NCI-H1694 (cell line): Measurements from ENCODE around the gene SLX1A.
"Not testable (repeated sequence)": the region's sequence is repeated elsewhere in the genome, so short reads cannot be mapped to it uniquely, and the experiment has no call there.

Source experiments
- DNase-seq: peaks from one replicate; lab custom pipeline; 2025; lab: John Stamatoyannopoulos, UW

SLX1A gene

DNA sequence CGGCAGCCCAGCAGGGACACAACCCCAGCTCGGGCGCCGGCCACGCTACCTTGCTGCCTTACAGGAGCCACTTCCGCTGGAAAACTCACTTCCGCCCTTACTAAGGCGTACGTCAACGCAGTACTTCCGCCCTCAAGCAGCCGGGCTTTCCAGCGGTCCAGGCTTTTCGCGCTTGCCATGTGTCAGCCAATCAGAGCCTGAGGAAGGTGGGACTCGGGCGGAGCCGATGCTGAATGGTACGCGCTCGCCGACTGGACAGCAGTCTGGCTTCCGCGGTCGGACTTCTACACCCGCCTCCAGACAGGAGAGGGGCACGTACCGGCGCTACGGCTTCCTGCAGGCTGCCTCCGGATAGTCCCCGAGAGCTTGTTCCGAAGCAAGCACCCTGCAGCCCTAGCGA is at the start of gene SLX1A, which contains the start of gene BOLA2B:
SLX1A (plus strand) TSS at position 261 of the 400 bp plus-strand sequence. CDS start 210 bp downstream, outside the sequence.
BOLA2B (minus strand) TSS at position 52 of the 400 bp plus-strand sequence. CDS start 71 bp downstream, outside the sequence.
- not testable (repeated sequence) for DNase-seq

DNA sequence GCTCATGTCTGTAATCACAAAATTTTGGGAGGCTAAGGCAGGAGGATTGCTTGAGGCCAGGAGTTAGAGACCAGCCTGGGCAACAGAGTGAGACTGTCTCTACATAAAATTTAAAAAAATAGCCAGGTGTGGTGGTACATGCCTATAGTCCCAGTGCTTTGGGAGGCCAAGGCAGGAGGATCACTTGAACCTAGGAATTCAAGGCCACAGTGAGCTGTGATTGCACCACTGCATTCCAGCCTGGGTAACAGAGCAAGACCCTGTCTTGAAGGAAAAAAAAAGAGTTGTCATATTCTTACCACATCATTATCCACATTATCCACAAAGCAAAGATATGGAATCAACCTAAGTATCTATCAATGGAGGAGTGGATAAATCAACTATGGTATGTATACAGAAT is 49.7 kb upstream of the SLX1A start:
- no peak for DNase-seq

DNA sequence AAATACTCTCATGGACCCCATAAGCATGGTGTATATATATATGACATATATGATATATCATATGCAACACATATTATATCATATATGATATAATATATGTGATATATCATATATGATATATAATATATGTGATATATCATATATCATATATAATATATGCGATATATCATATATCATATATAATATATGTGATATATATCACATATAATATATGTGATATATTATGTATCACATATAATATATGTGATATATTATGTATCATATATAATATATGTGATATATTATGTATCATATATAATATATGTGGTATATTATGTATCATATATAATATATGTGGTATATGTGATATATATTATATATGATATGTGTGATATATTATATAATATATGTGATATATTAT is 48.8 kb upstream of the SLX1A start:
- DNase-seq = no peak

DNA sequence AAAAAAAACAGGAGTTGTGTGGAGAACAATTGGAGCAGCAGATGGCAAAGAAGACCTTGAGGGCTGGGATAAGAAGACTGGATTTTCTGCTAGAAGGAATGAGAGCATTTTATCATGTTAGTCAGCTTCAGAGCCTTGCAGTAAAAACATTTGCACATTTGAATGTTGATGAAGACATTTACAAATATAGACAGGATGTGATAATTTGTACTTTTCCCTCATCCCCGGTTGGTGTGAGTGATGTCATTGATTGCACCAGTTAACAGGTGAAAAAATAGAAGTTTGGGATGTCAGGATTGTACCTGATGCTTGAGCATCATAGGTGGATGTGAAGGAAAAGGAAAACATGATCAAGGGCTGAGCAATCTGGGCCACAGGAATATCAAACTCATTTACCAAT is 48.0 kb upstream of the SLX1A start:
- no peak for DNase-seq

DNA sequence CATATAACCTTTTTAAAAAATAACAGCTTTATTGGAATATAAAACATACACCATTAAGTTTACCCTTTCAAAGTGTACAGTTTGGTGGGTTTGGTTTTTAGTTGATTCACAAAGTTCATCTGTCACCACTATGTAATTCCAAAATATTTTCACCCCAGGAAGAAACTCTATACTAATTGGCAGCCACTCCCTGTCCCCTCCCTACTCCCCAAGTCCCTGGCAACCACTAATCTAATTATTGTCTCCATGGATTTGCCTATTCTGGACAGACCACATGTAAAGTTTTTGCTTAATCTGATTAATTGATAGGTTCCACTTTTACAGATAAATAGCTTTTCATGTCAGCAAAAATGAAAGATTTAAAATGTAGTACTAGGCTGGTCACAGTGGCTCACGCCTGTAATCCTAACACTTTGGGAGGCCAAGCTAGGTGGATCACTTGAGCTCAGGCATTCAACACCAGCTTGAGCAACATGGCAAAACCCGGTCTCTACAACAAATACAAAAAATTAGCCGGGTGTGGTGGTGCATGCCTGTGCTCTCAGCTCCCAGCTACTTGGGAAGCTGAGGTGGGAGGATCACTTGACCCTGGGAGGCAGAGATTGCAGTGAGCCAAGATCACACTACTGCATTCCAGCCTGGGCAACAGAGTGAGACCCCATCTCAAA is 45.7 kb upstream of the SLX1A start:
- no peak for DNase-seq

DNA sequence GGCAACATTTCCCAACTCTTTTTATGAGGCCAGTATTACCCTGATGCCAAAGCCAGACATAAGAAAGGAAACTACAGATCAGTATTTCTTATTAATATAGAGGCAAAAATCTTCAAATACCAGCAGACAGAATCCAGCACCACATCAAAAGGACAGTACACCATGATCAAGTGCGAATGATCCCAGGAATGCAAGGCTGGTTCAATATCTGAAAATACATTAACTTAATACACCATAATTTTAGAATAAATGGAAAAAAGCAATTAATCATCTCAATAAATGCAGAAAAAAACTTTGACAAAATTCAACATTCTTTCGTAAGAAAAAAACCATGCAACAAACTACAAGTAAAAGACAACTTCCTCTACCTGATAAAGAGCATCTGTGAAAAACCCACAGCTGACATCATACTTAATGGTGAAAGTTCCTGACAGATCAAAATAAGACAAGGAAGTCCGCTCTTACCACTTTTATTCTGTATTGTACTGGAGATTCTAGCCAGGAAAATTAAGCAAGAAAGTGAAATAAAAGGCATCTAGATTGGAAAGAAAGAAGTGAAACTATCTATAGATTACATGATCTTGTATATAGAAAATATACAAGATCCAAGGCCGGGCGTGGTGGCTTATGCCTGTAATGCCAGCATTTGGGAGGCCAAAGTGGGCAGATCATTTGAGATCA is 44.3 kb upstream of the SLX1A start:
- no peak for DNase-seq

DNA sequence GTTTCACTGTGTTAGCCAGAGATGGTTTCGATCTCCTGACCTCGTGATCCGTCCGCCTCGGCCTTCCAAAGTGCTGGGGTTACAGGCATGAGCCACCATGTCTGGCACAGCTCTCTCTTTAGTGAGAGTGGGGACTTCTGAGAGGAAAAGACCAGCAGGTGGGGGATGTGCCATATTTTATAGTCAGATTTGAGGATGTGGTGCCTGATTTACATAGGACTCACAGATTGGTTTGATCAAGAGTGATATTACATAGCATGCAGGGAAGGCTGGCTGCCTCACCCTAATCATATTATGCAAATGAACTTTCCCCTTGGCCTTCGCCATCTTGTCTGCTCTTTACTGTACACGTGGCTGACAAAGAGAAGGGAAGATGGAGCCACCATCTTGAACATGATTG is 42.6 kb upstream of the SLX1A start:
- no peak for DNase-seq

DNA sequence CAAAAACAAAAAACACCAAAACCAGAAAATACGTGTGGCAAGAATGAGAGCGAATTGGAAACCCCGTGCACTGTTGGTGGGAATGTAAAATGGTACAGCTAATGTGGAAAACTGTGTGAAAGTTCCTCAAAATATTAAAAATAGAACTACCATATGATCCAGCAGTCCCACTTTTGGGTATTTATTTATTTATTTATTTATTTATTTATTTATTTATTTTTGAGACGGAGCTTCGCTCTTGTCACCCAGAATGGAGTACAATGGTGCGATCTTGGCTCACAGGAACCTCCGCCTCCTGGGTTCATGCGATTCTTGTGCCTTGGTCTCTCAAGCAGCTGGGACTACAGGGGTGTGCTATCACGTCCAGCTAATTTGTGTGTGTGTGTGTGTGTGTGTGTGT is 41.2 kb upstream of the SLX1A start:
- DNase-seq = no peak

DNA sequence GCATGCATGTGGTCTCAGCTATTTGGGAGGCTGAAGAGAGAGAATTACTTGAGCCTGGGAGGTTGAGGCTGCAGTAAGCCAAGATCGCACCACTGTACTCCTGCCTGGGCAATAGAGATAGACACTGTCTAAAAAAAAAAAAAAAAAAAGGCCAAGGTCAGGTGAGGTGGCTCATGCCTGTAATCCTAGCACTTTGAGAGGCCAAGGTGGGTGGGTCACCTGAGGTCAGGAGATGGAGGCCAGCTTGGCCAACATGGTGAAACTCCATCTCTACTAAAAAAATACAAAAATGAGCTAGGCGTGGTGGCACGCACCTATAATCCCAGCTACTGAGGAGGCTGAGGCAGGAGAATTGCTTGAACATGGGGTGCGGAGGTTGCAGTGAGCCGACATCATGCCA is 38.5 kb upstream of the SLX1A start:
- no peak for DNase-seq

DNA sequence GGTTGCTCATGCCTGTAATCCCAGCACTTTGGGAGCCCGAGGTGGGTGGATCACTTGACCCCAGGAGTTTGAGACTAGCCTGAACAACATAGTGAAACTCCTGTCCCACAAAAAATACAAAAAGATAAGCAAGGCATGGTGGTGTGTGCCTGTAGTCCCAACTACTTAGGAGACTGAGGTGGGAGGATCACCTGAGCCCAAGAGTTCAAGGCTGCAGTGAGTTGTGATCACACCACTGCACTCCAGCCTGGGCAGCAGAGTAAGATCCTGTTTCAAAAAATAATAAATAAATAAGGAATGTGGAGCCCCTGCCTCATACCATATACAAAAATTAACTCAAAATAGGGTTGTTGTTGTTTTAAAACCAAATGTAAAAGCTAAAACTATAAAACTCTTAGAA is 36.5 kb upstream of the SLX1A start:
- DNase-seq = no peak

DNA sequence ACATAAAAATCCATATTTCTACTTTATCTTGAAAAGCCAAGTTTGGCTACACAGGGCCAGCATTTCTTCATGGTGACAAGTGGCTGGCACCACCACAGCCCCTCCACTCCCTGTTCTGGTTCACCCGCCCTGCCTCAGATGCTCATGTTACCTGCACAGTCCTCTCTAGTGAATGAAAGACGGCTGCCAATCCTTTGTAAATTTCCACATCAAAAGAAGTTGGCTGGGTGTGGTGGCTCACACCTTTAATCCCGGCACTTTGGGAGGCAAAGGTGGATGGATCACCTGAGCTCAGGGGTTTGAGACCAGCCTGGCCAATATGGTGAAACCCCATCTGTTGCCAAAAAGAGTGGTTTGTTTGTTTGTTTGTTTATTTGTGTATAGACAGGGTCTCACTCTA is 30.1 kb upstream of the SLX1A start:
- DNase-seq = no peak

DNA sequence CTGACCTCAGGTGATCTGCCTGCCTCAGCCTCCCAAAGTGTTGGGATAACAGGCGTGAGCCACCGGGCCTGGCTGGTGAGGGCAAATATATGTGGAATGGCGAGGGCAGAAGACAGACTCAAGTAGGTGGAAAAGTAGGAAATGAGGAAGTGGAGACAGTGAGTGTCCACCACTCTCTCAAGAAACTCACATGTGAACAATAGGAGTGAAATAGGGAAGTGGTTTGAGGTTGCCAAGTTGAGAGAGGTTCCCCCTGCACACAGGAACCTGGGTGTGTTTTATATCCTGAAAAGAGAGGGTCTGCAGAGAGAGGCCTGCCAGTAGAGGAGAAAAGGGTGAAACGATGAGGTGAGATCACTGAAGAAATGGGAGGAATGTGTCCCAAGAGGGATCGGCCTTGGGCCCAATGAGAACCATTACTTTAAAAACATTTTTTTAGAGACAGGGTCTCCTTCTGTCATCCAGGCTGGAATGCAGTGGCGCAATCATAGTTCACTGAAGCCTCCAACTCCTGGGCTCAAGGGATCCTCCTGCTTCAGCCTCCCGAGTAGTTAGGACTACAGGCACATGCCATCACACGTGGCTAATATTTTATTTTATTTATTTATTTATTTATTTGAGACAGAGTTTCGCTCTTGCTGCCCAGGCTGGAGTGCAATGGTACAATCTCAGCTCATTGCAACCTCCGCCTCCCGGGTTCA is 27.3 kb upstream of the SLX1A start:
- no peak for DNase-seq

DNA sequence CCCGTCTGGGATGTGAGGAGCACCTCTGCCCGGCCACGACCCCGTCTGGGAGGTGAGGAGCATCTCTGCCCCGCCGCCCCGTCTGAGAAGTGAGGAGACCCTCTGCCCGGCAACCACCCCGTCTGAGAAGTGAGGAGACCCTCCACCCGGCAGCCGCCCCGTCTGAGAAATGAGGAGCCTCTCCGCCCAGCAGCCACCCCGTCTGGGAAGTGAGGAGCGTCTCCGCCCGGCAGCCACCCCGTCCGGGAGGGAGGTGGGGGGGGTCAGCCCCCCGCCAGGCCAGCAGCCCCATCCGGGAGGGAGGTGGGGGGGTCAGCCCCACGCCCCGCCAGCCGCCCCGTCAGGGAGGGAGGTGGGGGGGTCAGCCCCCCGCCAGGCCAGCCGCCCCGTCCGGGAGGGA is 24.9 kb upstream of the SLX1A start:
- not testable (repeated sequence) for DNase-seq

DNA sequence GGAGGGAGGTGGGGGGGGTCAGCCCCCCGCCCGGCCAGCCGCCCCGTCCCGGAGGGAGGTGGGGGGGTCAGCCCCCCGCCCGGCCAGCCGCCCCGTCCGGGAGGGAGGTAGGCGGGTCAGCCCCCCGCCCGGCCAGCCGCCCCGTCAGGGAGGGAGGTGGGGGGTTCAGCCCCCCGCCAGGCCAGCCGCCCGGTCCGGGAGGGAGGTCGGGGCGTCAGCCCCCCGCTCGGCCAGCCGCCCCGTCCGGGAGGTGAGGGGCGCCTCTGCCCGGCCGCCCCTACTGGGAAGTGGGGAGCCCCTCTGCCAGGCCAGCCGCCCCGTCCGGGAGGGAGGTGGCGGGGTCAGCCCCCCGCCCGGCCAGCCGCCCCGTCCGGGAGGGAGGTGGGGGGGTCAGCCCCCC is 24.3 kb upstream of the SLX1A start:
- DNase-seq = not testable (repeated sequence)

DNA sequence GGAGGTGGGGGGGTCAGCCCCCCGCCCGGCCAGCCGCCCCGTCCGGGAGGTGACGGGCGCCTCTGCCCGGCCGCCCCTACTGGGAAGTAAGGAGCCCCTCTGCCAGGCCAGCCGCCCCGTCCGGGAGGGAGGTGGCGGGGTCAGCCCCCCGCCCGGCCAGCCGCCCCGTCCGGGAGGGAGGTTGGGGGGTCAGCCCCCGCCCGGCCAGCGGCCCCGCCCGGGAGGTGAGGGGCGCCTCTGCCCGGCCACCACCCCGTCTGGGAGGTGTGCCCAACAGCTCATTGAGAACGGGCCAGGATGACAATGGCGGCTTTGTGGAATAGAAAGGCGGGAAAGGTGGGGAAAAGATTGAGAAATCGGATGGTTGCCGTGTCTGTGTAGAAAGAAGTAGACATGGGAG is 23.5 kb upstream of the SLX1A start:
- DNase-seq = not testable (repeated sequence)

DNA sequence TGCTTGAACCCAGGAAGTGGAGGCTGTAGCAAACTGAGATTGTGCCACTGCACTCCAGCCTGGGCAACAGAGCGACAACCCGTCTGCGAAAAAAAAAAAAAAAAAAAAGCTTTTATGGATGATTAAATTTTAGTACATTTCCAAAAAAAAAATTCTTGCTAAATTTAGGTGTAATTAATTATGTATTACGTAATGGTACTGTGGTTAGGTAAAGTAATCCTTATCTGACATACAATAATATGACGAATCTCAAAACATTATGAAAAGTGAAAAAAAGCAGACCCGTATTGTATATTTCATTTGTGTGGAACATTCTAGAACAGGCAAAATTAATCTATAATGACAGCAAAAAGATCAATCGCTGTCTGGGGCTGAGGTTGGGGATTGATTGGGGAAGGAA is 20.6 kb upstream of the SLX1A start:
- no peak for DNase-seq

DNA sequence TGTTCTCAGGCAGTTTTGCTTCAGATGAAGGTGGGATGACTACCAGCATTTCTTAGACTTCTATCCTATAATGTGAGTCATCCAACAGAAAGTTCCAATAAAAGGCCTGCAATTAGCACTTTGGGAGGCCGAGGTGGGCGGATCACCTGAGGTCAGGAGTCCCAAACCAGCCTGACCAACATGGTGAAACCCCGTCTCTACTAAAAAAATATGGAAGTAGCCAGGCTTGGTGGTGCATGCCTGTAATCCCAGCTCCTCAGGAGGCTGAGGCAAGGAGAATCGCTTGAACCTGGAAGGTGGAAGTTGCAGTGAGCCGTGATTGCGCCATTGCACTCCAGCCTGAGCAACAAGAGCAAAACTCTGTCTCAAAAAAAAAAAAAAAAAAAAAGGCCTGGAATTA is 16.8 kb upstream of the SLX1A start:
- DNase-seq = not testable (repeated sequence)

DNA sequence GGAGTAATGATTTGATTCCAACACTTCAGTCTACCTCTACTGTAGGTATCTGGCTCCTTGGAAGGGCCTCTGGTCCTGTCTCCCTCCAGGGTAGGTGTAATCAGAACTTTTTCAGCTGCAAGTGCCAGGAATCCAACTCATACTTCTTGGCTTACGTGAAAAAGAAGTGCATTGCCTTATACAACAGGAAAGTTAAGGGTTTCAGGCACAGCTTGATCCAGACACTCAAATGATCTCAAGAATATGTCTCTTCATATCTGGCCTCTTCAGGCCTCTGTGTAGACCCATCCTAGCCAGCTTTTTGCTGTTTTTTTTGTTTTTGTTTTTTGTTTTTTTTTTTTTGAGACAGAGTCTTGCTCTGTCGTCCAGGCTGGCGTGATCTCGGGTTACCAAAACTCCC is 14.5 kb upstream of the SLX1A start:
- no peak for DNase-seq

DNA sequence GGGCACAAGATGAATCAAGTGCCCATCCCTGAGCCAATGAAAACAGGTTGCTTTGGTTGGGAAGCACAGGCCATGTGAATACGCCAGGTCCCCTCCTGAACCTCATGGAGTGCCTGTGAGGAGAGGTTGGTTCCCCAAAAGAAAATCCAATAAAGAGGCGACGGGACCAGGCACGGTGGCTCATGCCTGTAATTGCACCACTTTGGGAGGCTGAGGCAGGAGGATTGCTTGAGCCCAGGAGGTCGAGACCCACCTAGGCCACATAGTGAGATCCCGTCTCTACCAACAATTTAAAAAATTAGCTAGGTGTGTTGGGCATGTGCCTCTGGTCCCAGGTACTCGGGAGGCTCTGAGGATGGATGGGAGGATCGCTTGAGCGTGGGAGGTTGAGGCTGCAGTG is 13.7 kb upstream of the SLX1A start:
- no peak for DNase-seq

DNA sequence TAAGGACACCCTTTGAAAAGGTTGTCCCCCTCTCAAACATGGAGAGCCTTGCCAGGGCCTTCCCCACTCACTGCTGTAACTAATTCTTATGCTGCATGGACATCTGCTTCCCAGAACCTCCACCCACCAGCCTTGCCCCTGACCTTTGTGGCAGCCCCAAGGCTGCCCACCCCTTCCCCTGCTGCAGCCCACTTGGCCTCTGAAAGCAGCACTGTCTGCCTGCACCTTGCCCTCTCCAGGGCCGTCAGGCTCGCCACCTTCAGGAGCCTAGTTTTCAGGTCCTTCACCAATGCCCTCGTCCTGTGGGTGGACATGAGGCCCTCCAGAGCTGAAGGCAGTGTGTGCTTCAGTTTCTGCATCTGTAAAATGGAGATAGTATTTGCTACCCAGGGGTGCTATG is 12.9 kb upstream of the SLX1A start:
- no peak for DNase-seq

DNA sequence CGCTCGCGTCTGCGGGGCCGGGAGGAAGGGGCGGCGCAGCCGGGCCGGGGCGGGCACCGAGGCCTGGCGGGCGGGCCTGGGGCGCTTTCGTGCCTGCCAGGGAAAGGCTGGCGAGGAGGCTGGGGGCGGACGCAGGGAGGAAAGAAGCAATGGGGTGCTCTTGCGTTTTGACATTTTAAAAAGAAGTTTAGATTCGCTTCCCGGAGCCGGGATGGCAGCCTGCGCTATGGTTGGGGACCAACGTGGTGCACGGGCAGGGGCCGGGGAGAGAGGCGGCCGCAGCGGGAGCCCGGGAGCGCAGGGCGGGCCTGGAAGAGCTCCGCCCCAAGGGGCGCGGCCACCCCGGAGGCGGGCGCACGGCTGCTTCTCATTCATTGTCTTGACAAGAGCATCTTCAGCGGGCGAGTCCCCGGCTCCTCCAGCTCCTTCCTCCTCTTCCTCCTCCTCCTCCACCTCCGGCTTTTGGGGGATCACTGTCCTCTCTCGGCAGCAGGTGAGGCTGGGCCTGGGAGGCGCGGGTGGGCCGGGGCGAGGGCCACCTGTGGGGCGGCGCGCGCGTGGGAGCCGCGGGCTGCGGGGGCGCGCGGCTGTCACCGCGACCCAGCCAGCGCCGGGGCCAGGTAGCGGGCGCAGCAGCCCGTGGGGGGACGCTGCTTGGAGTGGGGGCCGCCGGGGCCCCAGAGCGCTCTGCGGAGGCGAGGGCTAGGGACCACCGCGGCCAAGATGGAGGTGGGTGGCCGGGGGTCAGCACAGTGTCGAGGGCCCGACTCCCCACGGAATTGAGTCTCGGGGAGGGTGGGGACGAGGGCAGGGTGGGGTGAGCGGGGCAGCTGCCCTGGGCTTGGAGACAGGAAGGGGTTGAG is 10.2 kb upstream of the SLX1A start, which contains the start of gene CORO1A:
CORO1A (plus strand) TSS at position 370 of the 863 bp plus-strand sequence. CDS start 1,608 bp downstream, outside the sequence.
- peak; percentile 64 for DNase-seq
